ENCODE data around the gene KEAP1. TPM values are rescaled to one million over a fixed set of nuclear protein-coding genes. Genes with fewer than 3 reads are reported as not detected.
"Not testable (repeated sequence)": the region's sequence is repeated elsewhere in the genome, so short reads cannot be mapped to it uniquely, and the experiment has no call there.

Gene KEAP1
- 41.2 and 76.0 TPM in 2 replicates for total RNA-seq

- peak within 1 kb of the TSS; percentile 94 for H3K4me3 ChIP-seq (ENCODE audit: low read depth, low read length)
- no peak for TF ChIP-seq CTCF (conservative IDR thresholded peaks at IDR 0.05; ENCODE audit: low read depth, low read length)
- DNase-seq (ENCODE audit: low read depth), result no peak
Measured at GRCh38 chr19:10503002-10503789, at the start of gene KEAP1. KEAP1 (minus strand) TSS chr19:10503356; CDS start chr19:10500033, 3,323 bp downstream.

GRCh38 chr19:10552510-10553053 lies 49.4 kb upstream of the KEAP1 start:
- no peak for DNase-seq (ENCODE audit: low read depth)
- H3K4me3 ChIP-seq (ENCODE audit: low read depth, low read length), result no peak overlapping the region
- no peak for TF ChIP-seq CTCF (conservative IDR thresholded peaks at IDR 0.05; ENCODE audit: low read depth, low read length)

- H3K4me3 ChIP-seq (ENCODE audit: low read depth, low read length), result no peak overlapping the region
- peak; percentile 43 for TF ChIP-seq CTCF (conservative IDR thresholded peaks at IDR 0.05; ENCODE audit: low read depth, low read length)
- no peak for DNase-seq (ENCODE audit: low read depth)
Measured at GRCh38 chr19:10551698-10552301, 48.6 kb upstream of the KEAP1 start.

- H3K4me3 ChIP-seq (ENCODE audit: low read depth, low read length); DNase-seq (ENCODE audit: low read depth): not testable (repeated sequence)
Measured at GRCh38 chr19:10551006-10551405, 47.9 kb upstream of the KEAP1 start.

- no peak for TF ChIP-seq CTCF (conservative IDR thresholded peaks at IDR 0.05; ENCODE audit: low read depth, low read length)
Measured at GRCh38 chr19:10550336-10550735, 47.2 kb upstream of the KEAP1 start.

GRCh38 chr19:10549733-10550132 lies 46.6 kb upstream of the KEAP1 start:
- no peak for TF ChIP-seq CTCF (conservative IDR thresholded peaks at IDR 0.05; ENCODE audit: low read depth, low read length)
- H3K4me3 ChIP-seq (ENCODE audit: low read depth, low read length), result no peak overlapping the region

More at GRCh38 chr19:10550336-10550735, 47.2 kb upstream of the KEAP1 start:
- DNase-seq (ENCODE audit: low read depth), result no peak
- no peak overlapping the region for H3K4me3 ChIP-seq (ENCODE audit: low read depth, low read length)

GRCh38 chr19:10548746-10549276 lies 45.7 kb upstream of the KEAP1 start:
- no peak for DNase-seq (ENCODE audit: low read depth)
- no peak for TF ChIP-seq CTCF (conservative IDR thresholded peaks at IDR 0.05; ENCODE audit: low read depth, low read length)
- H3K4me3 ChIP-seq (ENCODE audit: low read depth, low read length), result no peak overlapping the region

More at GRCh38 chr19:10549733-10550132, 46.6 kb upstream of the KEAP1 start:
- DNase-seq (ENCODE audit: low read depth), result no peak
